ENCODE measurements around the gene YAF2. TPM values are rescaled to one million over a fixed set of nuclear protein-coding genes. Genes with fewer than 3 reads are reported as not detected.

YAF2 gene
- total and polyA plus RNA-seq, 2 experiments from 2014 or later, result 26.9 to 39.3 TPM

- TF ChIP-seq CTCF (IDR thresholded peaks at IDR 0.05; ENCODE audit: low read depth, low read length), result no peak
- no peaks in the 10 kb centered on the region for H3K4me1 ChIP-seq (ENCODE audit: low read depth)
- no peak overlapping the region for H3K4me3 ChIP-seq
- no peak for DNase-seq (ENCODE audit: low read depth in 1 of 2, low spot score in 1 of 2)
- H3K36me3 ChIP-seq, result no peaks in the 10 kb centered on the region
- H3K9me3 ChIP-seq (ENCODE audit: low read depth), result no peaks in the 10 kb centered on the region
- no peaks in the 10 kb centered on the region for H3K27me3 ChIP-seq
- H3K27ac ChIP-seq, result no peak overlapping the region
These were observed 28.7 kb upstream of the YAF2 start for GRCh38 chr12:42266579-42267230.

- no peaks in the 10 kb centered on the region for H3K36me3 ChIP-seq
- no peaks in the 10 kb centered on the region for H3K27me3 ChIP-seq
- H3K4me1 ChIP-seq (ENCODE audit: low read depth), result no peaks in the 10 kb centered on the region
- no peak for DNase-seq (ENCODE audit: low read depth in 1 of 2, low spot score in 1 of 2)
- no peaks in the 10 kb centered on the region for H3K9me3 ChIP-seq (ENCODE audit: low read depth)
- no peak for TF ChIP-seq CTCF (IDR thresholded peaks at IDR 0.05; ENCODE audit: low read depth, low read length)
- H3K27ac ChIP-seq, result no peak overlapping the region
- no peak overlapping the region for H3K4me3 ChIP-seq
These were observed 24.2 kb upstream of the YAF2 start for GRCh38 chr12:42262271-42262670.

- Histone ChIP-seq H3K4me3 (no peak overlapping the region), H3K27ac (no peak overlapping the region), H3K4me1 (ENCODE audit: low read depth) (no peaks in the 10 kb centered on the region), H3K9me3 (ENCODE audit: low read depth) (no peaks in the 10 kb centered on the region), H3K36me3 (no peaks in the 10 kb centered on the region), H3K27me3 (no peaks in the 10 kb centered on the region)
- no peak for TF ChIP-seq CTCF (IDR thresholded peaks at IDR 0.05; ENCODE audit: low read depth, low read length)
- no peak for DNase-seq (ENCODE audit: low read depth in 1 of 2, low spot score in 1 of 2)
These were observed 23.7 kb upstream of the YAF2 start for GRCh38 chr12:42261708-42262107.

GRCh38 chr12:42260518-42260917 is 22.5 kb upstream of the YAF2 start:
- DNase-seq (ENCODE audit: low read depth in 1 of 2, low spot score in 1 of 2), result no peak
- Histone ChIP-seq H3K27ac (no peak overlapping the region), H3K4me1 (ENCODE audit: low read depth) (no peaks in the 10 kb centered on the region), H3K4me3 (no peak overlapping the region), H3K36me3 (no peaks in the 10 kb centered on the region), H3K27me3 (no peaks in the 10 kb centered on the region), H3K9me3 (ENCODE audit: low read depth) (no peaks in the 10 kb centered on the region)
- TF ChIP-seq CTCF (IDR thresholded peaks at IDR 0.05; ENCODE audit: low read depth, low read length), result no peak

- H3K27me3 ChIP-seq, result no peaks in the 10 kb centered on the region
- H3K36me3 ChIP-seq, result no peaks in the 10 kb centered on the region
- no peak overlapping the region for H3K4me3 ChIP-seq
- no peak for DNase-seq (ENCODE audit: low read depth in 1 of 2, low spot score in 1 of 2)
- H3K9me3 ChIP-seq (ENCODE audit: low read depth), result no peaks in the 10 kb centered on the region
- TF ChIP-seq CTCF (IDR thresholded peaks at IDR 0.05; ENCODE audit: low read depth, low read length), result no peak
- H3K27ac ChIP-seq, result no peak overlapping the region
- H3K4me1 ChIP-seq (ENCODE audit: low read depth), result no peaks in the 10 kb centered on the region
These were observed 21.7 kb upstream of the YAF2 start for GRCh38 chr12:42259699-42260098.

All from cardiac muscle cell (in vitro differentiated cells and primary cell).